Activated T-helper 2 cell treated with anti-CD3 and anti-CD28 coated beads, Interferon-gamma antibody, Interleukin-2, Interleukin-4, amounts not matched to agents 10 μg/mL and 5 μg/mL and 100 μg/mL, durations not matched to agents 14 hours and 24 hours and 36 hours (primary cell): ENCODE results near the gene IQGAP2. TPM values are rescaled to one million over a fixed set of nuclear protein-coding genes. Genes with fewer than 3 reads are reported as not detected.
"Not testable (repeated sequence)": the region's sequence is repeated elsewhere in the genome, so short reads cannot be mapped to it uniquely, and the experiment has no call there.

Experiments used
- DNase-seq: peaks from one replicate; pipeline ENCODE4 v3.0.0; 2021; ENCODE audit warnings: low spot score
- H3K27ac Mint-ChIP-seq: one replicate; pipeline ENCODE4 v1.8.0; 2021; ENCODE audit warnings: mixed read lengths
- H3K27me3 Mint-ChIP-seq: one replicate; pipeline ENCODE4 v1.8.0; 2021; ENCODE audit warnings: low read depth, mixed read lengths
- H3K36me3 Mint-ChIP-seq: one replicate; pipeline ENCODE4 v1.8.0; 2021; ENCODE audit warnings: low read depth, mixed read lengths
- H3K4me1 Mint-ChIP-seq: one replicate; pipeline ENCODE4 v1.8.0; 2021; ENCODE audit warnings: low read depth, mixed read lengths
- H3K4me3 Mint-ChIP-seq: one replicate; pipeline ENCODE4 v1.8.0; 2021; ENCODE audit warnings: low read depth, mild to moderate bottlenecking, moderate library complexity, mixed read lengths
- H3K9me3 Mint-ChIP-seq: one replicate; pipeline ENCODE4 v1.8.0; 2021; ENCODE audit warnings: mixed read lengths
- intact Hi-C: fragments of 100-400 bp; cut with micrococcal nuclease; formaldehyde crosslinking; loops from one replicate; pipeline ENCODE4 v1.15.1; 2023
- total RNA-seq: library from RNA; stranded (reverse); gene quantifications from 2 replicates; pipeline ENCODE4 v1.2.3, GENCODE V29; 2022

IQGAP2 gene
- total RNA-seq, 1 donor from 2014 or later, result 28.3 TPM

DNA sequence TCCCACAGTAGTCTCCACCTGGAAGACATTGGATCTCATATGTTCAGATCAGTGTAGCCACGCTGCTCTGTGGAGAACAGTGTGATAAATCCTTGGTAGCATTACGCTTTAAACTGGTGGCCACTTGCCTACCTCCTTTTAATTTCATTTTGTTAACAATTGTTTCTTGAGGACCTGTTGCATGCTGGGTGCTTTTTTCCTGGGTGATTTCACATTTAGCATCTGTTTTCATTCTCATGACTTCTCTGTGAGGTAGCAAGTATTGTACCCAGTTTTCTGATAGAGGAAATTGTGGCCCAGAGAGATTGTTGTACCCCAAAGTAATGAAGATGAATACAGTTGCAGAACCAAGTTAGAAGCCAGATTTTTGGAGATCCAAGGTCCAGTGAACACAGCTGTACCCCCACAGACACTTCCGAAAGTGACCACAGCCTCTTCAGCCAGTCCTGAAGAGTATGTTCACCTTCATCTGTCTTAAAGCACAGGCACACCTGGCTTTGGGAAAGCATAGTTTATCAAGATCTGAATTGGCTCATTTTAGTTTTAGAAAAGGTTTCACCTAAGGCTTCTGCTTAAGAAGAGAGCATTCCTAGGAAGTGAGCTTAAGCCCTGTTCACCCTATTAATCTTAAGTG is 144.9 kb downstream of the IQGAP2 start:
- no peaks in the 10 kb centered on the region for H3K27me3 Mint-ChIP-seq
- intact Hi-C loops, result loop anchor here (1.0 to 10.0 kb wide), 8 partner anchors 27 to 983 kb away; partner anchors contain the start of gene POC5
- peak overlapping the region; percentile 90 for H3K27ac Mint-ChIP-seq
- DNase-seq, result no peak
- peak overlapping the region; percentile 74 for H3K4me3 Mint-ChIP-seq
- H3K36me3 Mint-ChIP-seq, result peaks cover 12% of the 10 kb centered on the region
- no peaks in the 10 kb centered on the region for H3K9me3 Mint-ChIP-seq
- H3K4me1 Mint-ChIP-seq, result peaks cover 62% of the 10 kb centered on the region

DNA sequence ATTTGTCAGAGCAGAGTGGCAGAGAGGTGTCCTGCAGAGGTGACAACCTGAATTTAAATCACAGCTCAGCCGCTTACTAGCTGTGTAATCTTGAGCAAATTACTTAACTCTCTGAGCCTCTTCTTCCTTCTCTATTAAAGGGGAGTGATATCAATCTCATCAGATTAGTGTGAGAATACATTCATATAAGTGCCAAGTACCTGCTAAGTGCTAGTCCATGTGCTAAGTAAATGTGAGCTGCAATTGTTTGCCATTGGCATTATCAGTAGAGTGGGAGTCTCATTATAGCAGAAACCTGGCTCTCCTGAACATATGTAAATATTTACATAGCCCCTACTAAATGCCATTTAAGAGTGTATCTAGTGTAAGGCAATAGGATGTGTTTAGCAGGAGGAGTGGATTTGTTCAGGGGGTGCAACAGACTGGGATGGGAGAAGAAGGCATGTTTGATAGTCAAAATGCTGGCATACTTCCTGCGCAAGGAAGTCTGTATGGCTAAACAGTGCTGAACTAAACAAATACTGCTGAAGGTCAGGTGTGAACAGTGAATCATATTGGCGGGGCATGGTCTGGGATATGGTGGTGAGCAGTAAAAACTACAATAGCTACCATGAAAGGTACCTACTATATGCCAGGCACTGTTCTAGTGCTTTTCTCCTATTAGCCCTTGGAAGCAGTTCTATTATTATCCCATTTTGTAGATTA is 145.6 kb downstream of the IQGAP2 start:
- Mint-ChIP-seq H3K4me1 (peaks cover 57% of the 10 kb centered on the region), H3K27ac (no peak overlapping the region), H3K9me3 (no peaks in the 10 kb centered on the region), H3K27me3 (no peaks in the 10 kb centered on the region), H3K4me3 (no peak overlapping the region), H3K36me3 (peaks cover 12% of the 10 kb centered on the region)
- intact Hi-C loops, result loop anchor here (10.0 kb wide), 2 partner anchors 834 to 984 kb away; partner anchors contain the start of gene POC5
- no peak for DNase-seq

DNA sequence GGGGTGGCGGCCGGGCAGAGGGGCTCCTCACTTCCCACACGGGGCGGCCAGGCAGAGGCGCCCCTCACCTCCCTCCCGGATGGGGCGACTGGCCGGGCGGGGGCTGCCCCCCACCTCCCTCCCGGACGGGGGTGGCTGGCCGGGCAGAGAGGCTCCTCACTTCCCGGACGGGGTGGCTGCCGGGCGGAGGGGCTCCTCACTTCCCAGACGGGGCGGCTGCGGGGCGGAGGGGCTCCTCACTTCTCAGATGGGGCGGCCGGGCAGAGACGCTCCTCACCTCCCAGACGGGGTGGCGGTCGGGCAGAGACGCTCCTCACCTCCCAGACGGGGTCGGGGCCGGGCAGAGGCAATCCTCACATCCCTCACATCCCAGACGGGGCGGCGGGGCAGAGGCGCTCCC is 147.8 kb downstream of the IQGAP2 start:
- DNase-seq, H3K27ac Mint-ChIP-seq, intact Hi-C loops, H3K9me3 Mint-ChIP-seq, H3K4me3 Mint-ChIP-seq, H3K27me3 Mint-ChIP-seq: not testable (repeated sequence)
- H3K4me1 Mint-ChIP-seq, result peaks cover 54% of the 10 kb centered on the region
- H3K36me3 Mint-ChIP-seq, result peaks cover 12% of the 10 kb centered on the region

DNA sequence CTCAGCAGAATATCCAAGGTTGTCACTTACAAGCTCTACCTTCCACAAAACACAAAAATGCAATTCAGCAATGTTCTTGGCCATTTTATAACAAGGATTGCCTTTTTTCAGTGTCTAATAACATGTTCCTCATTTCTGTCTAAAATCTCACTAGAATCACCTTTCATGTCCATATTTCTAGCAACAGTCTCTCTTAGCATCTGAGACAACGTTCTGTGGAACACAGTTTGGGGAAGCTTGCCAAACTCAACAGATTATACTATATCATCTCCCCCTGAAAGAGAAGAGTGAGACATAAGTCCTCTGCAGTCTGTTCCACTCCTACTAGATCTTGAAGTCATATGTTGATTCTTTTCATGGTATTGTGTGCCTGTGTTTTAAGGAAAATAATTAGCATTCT is 149.5 kb downstream of the IQGAP2 start:
- no peaks in the 10 kb centered on the region for H3K9me3 Mint-ChIP-seq
- no peak for DNase-seq
- H3K27me3 Mint-ChIP-seq, result no peaks in the 10 kb centered on the region
- H3K4me3 Mint-ChIP-seq, result no peak overlapping the region
- intact Hi-C loops, result no loop called here
- H3K4me1 Mint-ChIP-seq, result peaks cover 50% of the 10 kb centered on the region
- H3K27ac Mint-ChIP-seq, result no peak overlapping the region
- peaks cover 22% of the 10 kb centered on the region for H3K36me3 Mint-ChIP-seq

DNA sequence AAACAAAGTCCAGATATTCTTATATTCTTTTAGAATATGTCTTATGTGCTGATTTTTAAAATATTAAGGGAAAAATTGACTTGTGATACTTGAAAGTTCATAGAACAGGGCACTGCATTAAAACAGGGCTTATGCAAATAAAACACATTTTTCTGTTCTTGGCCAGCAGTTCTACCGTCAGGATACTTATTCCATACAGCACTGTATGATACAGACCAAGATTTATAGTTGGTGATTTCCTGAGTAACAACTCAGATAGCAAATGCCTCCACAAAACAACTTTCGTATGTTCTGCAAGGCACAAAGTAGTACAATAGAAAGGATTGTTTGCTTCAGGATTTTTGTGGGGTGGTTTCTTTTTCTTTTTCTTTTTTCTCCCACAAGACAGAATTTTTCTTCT is 150.2 kb downstream of the IQGAP2 start:
- Mint-ChIP-seq H3K4me1 (peaks cover 43% of the 10 kb centered on the region), H3K4me3 (no peak overlapping the region), H3K9me3 (no peaks in the 10 kb centered on the region), H3K36me3 (peaks cover 22% of the 10 kb centered on the region), H3K27me3 (no peaks in the 10 kb centered on the region), H3K27ac (no peak overlapping the region)
- no peak for DNase-seq
- intact Hi-C loops, result no loop called here

DNA sequence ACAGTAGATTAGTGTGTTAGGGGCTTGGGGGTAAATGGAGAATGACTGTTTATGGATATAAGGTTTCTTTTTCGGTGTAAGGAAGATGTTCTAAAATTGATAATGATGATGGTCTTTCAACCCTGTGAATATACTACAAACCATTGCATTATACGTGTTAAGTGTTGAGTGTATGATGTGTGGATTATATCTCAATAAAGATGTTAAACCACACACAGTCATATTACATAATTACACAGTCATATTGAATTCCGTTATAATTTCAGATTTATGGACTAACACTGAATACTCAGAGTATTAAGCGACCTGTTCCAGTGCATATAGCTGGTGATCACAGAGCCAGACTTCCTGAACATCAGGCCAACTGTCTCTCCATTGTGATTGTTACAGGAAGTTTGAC is 152.0 kb downstream of the IQGAP2 start:
- Mint-ChIP-seq H3K4me3 (no peak overlapping the region), H3K27ac (no peak overlapping the region), H3K36me3 (peaks cover 19% of the 10 kb centered on the region), H3K27me3 (no peaks in the 10 kb centered on the region), H3K9me3 (no peaks in the 10 kb centered on the region), H3K4me1 (peaks cover 24% of the 10 kb centered on the region)
- DNase-seq, result no peak
- intact Hi-C loops, result loop anchor here (2.0 kb wide), 1 partner anchor 14 kb away; no protein-coding TSS in a partner anchor

DNA sequence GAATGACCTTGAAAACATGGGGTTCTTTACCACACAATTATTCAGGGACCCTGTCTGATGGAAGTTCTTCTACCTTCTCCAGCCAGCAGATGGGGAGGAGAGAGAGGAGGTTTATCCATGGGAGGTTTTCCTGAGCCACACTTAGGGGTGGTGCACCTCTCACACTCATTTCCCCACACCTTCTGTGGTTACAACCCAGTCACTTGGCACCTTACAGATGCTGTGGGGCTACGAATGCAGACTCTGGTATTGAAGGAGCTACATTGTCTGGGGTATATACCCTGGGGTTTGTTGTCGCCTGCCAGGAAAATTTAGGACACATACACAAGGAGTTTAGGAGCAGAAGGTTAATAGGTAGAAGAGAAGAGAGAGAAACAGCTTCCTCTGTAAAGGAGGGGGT is 152.6 kb downstream of the IQGAP2 start:
- intact Hi-C loops, result loop anchor here (2.0 kb wide), 1 partner anchor 13 kb away; no protein-coding TSS in a partner anchor
- Mint-ChIP-seq H3K4me3 (no peak overlapping the region), H3K27ac (no peak overlapping the region), H3K36me3 (peaks cover 19% of the 10 kb centered on the region), H3K27me3 (no peaks in the 10 kb centered on the region), H3K4me1 (peaks cover 23% of the 10 kb centered on the region), H3K9me3 (no peaks in the 10 kb centered on the region)
- no peak for DNase-seq

DNA sequence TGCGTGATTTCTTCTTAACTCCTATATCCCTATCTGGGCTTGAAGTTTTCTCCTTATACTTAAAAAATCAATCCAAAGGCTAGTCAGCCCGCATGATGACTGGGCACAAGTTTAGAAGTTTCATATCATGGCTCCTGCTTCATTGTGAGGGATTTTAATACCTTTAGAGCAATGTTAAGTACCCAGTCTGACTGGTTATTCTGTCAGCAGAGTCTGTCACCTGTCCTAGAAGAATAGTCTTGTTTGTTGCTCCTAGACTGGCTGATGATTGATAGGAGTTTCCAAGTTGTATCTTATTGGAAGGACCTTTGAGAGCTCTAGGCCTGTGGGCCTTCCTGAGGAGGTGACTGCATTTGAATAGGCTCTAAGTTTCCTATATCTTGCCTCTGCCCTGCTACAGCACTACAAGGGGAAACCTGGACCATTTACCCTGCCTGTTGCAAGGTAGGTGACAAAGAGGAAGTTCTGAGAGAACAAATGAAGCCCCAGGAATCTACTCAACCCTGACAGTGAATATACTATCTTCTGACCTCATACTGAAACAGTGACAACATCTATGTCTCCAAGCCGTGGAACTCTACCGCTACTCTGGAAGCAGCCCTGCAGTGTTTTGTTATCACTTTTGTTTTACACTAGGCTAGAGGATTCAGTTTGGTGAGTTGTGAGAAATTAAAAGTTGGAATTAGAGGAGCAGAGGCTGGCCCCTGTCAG is 153.6 kb downstream of the IQGAP2 start:
- Mint-ChIP-seq H3K36me3 (peaks cover 19% of the 10 kb centered on the region), H3K4me1 (peaks cover 23% of the 10 kb centered on the region), H3K27ac (no peak overlapping the region), H3K4me3 (no peak overlapping the region), H3K9me3 (no peaks in the 10 kb centered on the region), H3K27me3 (no peaks in the 10 kb centered on the region)
- intact Hi-C loops, result no loop called here
- DNase-seq, result no peak

DNA sequence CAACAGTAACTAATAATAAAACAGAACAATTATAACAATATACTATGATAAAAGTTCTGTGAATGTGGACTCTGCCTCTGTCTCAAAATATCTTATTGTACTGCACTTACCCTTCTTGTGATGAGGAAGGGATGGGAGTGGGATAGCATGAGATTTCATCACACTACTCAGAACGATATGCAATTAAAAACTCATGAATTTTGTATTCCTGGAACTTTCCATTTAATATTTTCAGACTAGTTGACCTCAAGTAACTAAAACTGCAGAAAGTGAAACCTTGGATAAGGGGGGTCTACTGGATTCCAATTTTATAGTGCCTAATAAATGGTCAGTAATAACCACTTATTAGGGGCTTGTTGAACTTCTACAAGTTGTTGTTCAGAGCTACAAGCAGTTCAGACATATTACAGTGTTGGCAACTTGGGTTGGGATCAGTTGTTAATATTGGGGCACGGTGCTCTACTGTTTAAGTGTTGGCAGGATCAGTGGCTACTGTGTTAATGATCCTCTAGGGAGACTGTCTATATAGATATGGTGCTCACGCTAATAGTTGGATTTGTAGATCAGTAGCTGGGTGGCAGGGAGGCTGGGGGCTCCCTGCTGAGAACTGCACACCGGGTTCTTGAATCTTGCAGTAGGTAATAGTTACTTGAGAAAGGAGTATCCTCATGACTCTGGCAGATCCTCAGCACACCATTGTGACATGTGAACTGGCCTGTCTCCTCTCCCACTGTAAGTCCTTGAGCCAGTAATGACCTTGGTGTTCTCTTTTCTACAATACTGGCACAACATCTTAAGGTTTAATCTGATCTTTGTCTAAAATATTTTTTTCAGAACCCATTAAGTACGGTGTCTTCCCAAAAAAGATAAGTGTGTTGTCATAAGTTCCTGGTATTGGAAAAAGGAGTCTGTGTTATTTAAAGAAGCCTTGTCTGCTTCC is 158.1 kb downstream of the IQGAP2 start:
- no peak overlapping the region for H3K27ac Mint-ChIP-seq
- DNase-seq, result no peak
- intact Hi-C loops, result no loop called here
- no peaks in the 10 kb centered on the region for H3K9me3 Mint-ChIP-seq
- H3K27me3 Mint-ChIP-seq, result no peaks in the 10 kb centered on the region
- H3K4me3 Mint-ChIP-seq, result no peak overlapping the region
- H3K4me1 Mint-ChIP-seq, result peaks cover 13% of the 10 kb centered on the region
- H3K36me3 Mint-ChIP-seq, result peaks cover 44% of the 10 kb centered on the region

DNA sequence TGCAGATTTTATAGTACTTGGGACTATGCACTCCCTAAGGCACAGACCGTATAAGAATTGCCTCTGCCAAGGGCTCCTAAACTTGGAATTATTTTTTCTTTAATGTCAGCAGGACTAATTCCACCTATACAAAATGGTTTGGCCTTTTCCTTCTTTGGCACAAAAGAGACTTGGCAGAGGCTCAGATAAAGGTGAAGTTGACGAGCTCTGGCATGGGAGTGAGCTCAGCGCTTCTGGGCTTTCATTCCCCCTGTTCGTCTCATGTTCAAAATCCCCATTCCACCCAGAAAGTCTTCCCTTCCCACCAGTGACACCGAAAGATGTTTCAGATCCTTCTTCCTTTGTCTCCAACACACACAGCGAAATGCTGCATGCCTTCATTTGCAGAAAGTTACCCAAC is 158.9 kb downstream of the IQGAP2 start:
- Mint-ChIP-seq H3K27ac (no peak overlapping the region), H3K4me1 (peaks cover 5% of the 10 kb centered on the region), H3K36me3 (peaks cover 38% of the 10 kb centered on the region), H3K4me3 (no peak overlapping the region), H3K9me3 (no peaks in the 10 kb centered on the region), H3K27me3 (no peaks in the 10 kb centered on the region)
- no peak for DNase-seq
- intact Hi-C loops, result no loop called here

DNA sequence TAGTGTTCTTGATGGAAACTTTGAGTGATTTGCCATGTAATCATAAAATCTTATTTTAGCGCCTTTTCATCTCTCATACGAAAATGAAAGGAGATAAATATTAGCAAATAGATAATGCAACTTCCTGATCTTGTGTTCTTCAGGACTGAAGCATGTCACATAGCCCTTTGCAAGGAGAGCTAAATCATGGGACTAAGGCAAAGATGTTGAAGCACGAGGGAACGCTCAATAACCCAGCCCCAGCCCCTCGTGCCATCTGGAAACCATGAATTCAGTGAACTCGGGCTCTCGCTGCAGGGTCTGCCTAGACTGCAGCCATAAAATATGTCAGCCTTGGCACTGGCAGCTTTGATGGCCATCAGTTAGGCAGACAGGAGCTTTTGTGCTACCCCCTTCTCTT is 161.9 kb downstream of the IQGAP2 start:
- Mint-ChIP-seq H3K27ac (no peak overlapping the region), H3K36me3 (peaks cover 32% of the 10 kb centered on the region), H3K4me1 (peaks cover 4% of the 10 kb centered on the region), H3K4me3 (no peak overlapping the region), H3K9me3 (no peaks in the 10 kb centered on the region), H3K27me3 (no peaks in the 10 kb centered on the region)
- no peak for DNase-seq
- intact Hi-C loops, result no loop called here

DNA sequence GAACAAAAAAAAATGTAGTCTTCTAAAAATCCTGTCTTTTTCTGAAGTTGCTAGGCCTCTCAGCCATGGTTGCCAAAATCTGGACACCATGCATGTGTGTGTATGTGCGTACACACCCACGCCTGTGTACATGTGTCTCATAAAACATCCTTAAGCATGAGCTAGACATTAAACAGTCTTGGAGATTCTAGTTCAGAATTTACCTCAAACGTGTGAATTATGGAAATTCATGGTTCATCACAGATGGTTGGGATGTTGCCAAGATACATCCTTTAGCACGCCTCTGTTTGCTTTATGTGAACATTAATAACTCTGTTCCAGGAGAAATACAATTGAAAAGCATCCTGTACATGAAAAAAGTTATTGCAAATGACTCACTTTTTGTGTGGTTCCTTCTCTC is 167.1 kb downstream of the IQGAP2 start:
- Mint-ChIP-seq H3K9me3 (no peaks in the 10 kb centered on the region), H3K27ac (no peak overlapping the region), H3K4me3 (no peak overlapping the region), H3K27me3 (no peaks in the 10 kb centered on the region), H3K36me3 (peaks cover 20% of the 10 kb centered on the region), H3K4me1 (no peaks in the 10 kb centered on the region)
- intact Hi-C loops, result no loop called here
- no peak for DNase-seq
